Measurements from ENCODE around the gene AKAP3.

Gene AKAP3

GRCh38 chr12:4595881-4596280, 53.0 kb downstream of the AKAP3 start:
- DNase-seq: no peak

DNA sequence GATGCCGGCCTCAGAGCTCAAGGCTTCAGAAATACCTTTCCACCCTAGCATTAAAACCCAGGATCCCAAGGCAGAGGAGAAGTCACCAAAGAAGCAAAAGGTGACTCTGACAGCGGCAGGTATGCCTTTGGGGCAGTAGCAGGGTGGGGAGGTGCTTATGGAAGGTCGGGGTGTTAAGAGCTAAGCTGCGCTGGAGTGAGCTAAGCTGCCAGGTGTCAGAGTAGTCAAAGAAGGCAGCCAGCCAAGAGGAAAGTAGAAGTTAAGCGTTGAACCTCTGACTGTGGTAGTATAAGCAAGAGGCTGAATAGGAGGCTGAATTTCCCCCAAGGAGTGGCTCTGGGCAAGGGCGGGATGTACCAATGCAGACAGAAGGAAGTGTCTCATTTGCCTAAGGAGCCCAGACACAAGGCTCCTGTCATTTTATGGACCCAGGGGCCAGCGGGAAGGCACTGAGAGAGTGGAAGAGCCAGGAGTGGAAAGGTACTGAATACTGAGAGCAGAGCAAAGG, 57.6 kb downstream of the AKAP3 start:
- no peak for DNase-seq

DNA sequence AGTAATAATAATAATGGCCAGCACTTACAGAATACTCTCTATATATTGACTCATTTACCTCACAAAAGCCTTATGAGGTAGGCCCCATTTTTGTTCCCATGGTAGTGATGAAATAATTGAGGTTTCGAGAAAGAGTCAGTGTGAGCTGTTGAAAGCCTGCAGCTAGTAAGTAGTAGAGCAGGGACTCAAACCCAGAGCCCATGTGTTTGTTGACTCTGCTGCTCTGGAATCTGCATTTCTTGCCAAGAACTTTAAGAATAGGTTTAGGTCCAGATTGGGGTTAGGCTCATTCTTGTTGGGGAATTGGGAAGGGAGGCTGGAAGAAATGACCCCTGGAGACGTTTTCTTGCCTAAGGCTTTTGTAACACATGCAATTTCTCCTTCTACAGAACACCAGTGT, 58.9 kb downstream of the AKAP3 start:
- no peak for DNase-seq

- no peak for DNase-seq
Observed at GRCh38 chr12:4588916-4589315, 59.9 kb downstream of the AKAP3 start.

- DNase-seq: no peak
Observed at GRCh38 chr12:4587108-4587507, 61.7 kb downstream of the AKAP3 start.

DNA sequence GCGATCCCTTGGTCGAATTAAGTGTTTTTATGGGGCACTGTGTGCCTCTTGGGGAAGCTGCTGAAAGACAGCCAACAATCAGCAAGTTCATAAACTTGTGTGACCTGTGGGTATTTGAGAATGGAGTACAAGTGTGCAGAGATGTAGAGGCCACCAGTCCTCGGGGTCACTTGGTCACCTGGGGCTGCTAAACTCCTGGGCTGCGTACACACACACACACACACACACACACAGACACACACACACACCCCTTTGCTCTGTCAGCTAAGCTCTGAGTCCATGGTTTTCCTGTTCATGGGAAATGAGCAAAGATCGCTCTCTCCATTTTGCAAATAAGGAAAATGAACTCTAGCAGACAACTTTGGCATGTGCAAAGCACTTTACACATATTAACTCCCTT, 62.4 kb downstream of the AKAP3 start:
- DNase-seq: no peak

DNA sequence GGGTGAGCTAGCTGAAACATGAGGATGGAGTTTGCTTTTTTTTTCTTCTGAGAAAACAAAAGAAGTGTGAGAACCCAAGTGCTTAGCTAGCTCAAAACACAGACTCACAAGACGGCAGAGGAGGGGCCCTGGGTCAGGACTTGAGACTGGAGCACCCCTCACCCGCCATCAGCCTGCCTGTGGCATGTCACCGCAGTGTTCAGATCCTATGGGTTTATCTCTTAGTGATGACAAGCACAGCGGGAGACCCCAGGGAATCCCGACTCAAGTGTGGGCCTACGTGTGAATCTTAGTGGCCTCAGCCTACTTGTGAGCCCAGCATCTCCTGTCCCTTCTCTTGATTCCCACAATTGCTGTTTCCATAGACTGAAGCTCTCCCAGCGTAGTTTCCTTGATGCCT, 64.0 kb downstream of the AKAP3 start:
- no peak for DNase-seq

GRCh38 chr12:4584281-4584680, 64.6 kb downstream of the AKAP3 start:
- no peak for DNase-seq

DNA sequence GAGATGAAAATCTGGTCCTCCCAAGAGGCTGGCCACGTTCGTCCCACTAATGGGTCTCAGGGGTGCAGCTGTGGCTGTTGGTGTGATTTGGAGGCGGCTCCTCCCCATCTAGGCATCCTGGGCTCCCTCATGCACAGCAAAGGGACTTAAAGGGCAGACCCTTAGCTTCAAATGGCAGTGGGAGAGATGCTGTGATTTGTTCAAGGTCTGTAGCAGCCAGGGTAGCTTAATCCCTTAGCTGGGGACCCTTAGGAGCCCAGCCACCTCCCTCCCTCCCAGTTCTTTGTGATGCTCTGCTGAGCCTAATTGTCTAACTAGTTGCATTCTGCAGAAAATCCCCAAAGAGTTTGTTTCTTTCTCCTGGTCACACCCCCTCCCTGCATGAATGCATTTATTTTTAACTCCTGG, 68.6 kb downstream of the AKAP3 start:
- DNase-seq: no peak

DNA sequence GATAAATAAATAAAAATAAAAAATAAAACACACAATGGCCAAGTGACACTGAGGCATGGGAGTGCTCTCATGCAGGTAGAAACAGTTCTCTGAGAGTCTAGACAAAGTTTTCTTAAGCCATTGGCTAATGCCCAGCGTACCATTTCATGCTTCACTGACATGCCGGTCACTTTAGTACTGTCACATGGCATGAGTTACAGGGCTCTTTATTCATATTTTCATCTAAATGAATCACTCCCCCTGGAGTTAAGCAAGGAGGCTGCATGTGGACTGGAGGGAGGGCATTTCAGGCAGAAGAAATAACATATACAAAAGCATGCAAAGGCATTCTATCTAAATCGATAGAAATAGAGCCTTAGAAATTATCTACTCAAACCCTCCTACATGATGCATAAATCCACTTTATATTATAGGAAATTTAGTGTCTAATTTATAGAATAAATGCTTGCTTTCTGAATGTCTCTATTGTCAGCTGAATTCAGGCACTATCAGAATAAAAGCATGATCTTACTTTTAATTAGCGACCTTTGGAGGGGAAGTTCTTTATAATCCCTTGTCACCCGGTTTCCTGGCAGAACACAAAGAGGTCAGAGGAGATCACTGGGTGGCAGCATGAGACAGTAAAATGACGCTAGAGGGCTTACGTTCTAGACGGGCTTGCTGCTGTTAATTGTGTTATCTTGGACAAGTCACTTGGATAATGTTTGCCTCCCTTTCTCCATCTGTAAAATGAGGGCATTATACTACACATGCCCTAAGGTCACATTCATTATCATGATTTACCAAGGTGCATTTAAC, 69.3 kb downstream of the AKAP3 start:
- no peak for DNase-seq

DNA sequence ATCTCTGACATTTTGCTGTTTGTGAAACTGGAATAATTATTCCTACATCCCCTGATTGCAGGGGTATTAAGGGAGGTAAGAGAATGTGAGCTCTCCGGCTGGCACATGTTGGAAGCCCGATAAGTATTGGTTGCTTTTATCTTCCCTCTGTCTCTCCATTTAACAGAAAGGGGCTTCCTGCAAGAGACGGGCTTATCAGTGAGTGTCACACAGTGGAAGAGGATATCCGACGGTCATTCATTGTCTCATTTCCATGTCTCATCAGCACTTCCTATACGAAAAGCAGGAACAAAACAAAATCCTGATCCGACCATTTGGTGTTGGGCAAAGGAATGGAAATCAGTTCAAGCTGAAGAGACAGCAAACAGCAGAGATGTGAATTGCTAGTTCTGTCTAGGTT, 76.2 kb downstream of the AKAP3 start:
- DNase-seq: no peak

- no peak for DNase-seq
Observed at GRCh38 chr12:4569261-4569660, 79.6 kb downstream of the AKAP3 start.

GRCh38 chr12:4567073-4567881, 81.6 kb downstream of the AKAP3 start:
- DNase-seq: no peak

GRCh38 chr12:4566474-4566873, 82.4 kb downstream of the AKAP3 start:
- DNase-seq: no peak

All from C1 segment of cervical spinal cord (tissue), 14 donors.